Heart right ventricle (tissue), 16 donors: Measurements from ENCODE around the gene ATF3. TPM values are rescaled to one million over a fixed set of nuclear protein-coding genes. Genes with fewer than 3 reads are reported as not detected.
A peak's percentile ranks its signal among the peaks of the same experiment; 100 is the strongest.

ENCODE experiments used
- ATAC-seq, 8 donors: fragments of 200-7000 bp; cut with Tn5 transposase; one replicate each; pipeline ENCODE4 v1.9.1; 2020; ENCODE audit warnings: mild to moderate bottlenecking in 8 of 8, moderate library complexity in 8 of 8, moderate number of reproducible peaks in 1 of 8
- DNase-seq, 2 donors: peaks; one replicate each; pipeline ENCODE4 v3.0.0-alpha.2; 2020
- H3K27ac ChIP-seq, 10 donors: fragments of 200-600 bp; sonication (generic) in 2 of 10; one replicate each; pipeline versions ENCODE4 v1.5.0 to v1.8.0; 2020 to 2022; ENCODE audit warnings: mild to moderate bottlenecking in 3 of 10
- H3K27me3 ChIP-seq, 7 donors: fragments of 200-600 bp; one replicate each; pipeline ENCODE4 v1.8.0; 2021 to 2022; ENCODE audit warnings: mild to moderate bottlenecking in 2 of 7
- H3K36me3 ChIP-seq, 9 donors: fragments of 200-600 bp; sonication (generic) in 1 of 9; one replicate each; pipeline versions ENCODE4 v1.5.0 to v1.8.0; 2020 to 2022; ENCODE audit warnings: mild to moderate bottlenecking in 2 of 9
- H3K4me1 ChIP-seq, 9 donors: fragments of 200-600 bp; sonication (generic) in 1 of 9; one replicate each; pipeline versions ENCODE4 v1.5.0 to v1.8.0; 2020 to 2022; ENCODE audit warnings: mild to moderate bottlenecking in 4 of 9
- H3K4me3 ChIP-seq, 10 donors: fragments of 200-600 bp; sonication (generic) in 2 of 10; one replicate each; pipeline versions ENCODE4 v1.5.0 to v1.8.0; 2020 to 2022; ENCODE audit warnings: mild to moderate bottlenecking in 7 of 10, moderate library complexity in 2 of 10
- H3K9me3 ChIP-seq, 11 donors: fragments of 200-600 bp in 10 of 11; sonication (generic) in 2 of 11; one replicate each; pipeline versions ENCODE4 v1.5.0 to v1.8.0; 2013 to 2022; ENCODE audit warnings: mild to moderate bottlenecking in 2 of 11, control low read depth in 1 of 11, moderate library complexity in 1 of 11
- WGBS, 2 donors: extraction: QIAGEN DNeasy Blood & Tissue Kit; methylation state at CpG; one replicate each; pipeline ENCODE4 v1.1.7; 2013; ENCODE audit warnings: inconsistent platforms in 1 of 2; 5-methylcytosine and 5-hydroxymethylcytosine counted together
- intact Hi-C, 10 donors: fragments of 100-400 bp; cut with DNase I; formaldehyde crosslinking; loops; one replicate each; pipeline versions ENCODE4 v1.11.1 to v1.14.2; 2022
- polyA plus RNA-seq, 2 donors: library from polyadenylated mRNA; stranded (reverse); fragments of 200-250 nt; gene quantifications; one replicate each; pipeline ENCODE4 v1.2.3, GENCODE V29; 2013
- total RNA-seq, 10 donors: library from RNA; stranded (reverse); fragmentation: NEBNext Ultra II Directional in 3 of 10; extraction: Animal tissue kit (Norgen Biotek cat#: 25700) in 3 of 10; gene quantifications; one replicate each; pipeline versions ENCODE4 v1.2.1 to v1.2.4, GENCODE V29; 2021 to 2023
- TF ChIP-seq, protein P1 (sequence below), 9 donors: fragments of 200-600 bp; sonication (generic) in 2 of 9; IDR thresholded peaks; one replicate each; pipeline versions ENCODE4 v1.5.0 to v1.8.0; 2021 to 2022; ENCODE audit warnings: antibody characterized with exemption in 9 of 9, mild to moderate bottlenecking in 5 of 9, moderate library complexity in 1 of 9
- donor health status: Arrhythmogenic right ventricular cardiomyopathy.
- donor health status: ischemic (EF 13 %, LVEDD 7.1; RV severe dilation, severe dysfunction).
- donor health status: healthy with polysubstance abuse.
- donor health status: DM: no; HTN: yes; CAD: no.
- donor health status: DM: no; HTN: no; CAD: no.
- donor health status: ischemic (EF 25% LVEDD 6.9; RV normal size, moderate dysfunction).
- donor health status: ischemic (EF 25% LVEDD 5.7; RV mildly dilated, moderate dysfunction).
- donor health status: healthy.
- donor health status: DM: yes; HTN: yes; CAD: no.
- donor health status: Ischemic cardiomyopathy.
- donor health status: ischemic (EF 35%, LVEDD 5.7; RV mildly dilated, moderate dysfunction).
- donor health status: nonischemic (EF 11% LVEDD 7.7; RV severe dilation, severe dysfunction).
- donor health status: DM: yes; HTN: yes; CAD: no.
- donor health status: PGD.
- donor health status: ischemic (EF 29% LVEDD 5.4; RV normal size, mild dysfunction).
- donor health status: nonischemic (EF 23%, LVEDD 6.1; RV moderate dilation, normal function).

The ATF3 gene
- total and polyA plus RNA-seq, 12 donors, result 8.4 to 684 (median 25.9) TPM

DNA sequence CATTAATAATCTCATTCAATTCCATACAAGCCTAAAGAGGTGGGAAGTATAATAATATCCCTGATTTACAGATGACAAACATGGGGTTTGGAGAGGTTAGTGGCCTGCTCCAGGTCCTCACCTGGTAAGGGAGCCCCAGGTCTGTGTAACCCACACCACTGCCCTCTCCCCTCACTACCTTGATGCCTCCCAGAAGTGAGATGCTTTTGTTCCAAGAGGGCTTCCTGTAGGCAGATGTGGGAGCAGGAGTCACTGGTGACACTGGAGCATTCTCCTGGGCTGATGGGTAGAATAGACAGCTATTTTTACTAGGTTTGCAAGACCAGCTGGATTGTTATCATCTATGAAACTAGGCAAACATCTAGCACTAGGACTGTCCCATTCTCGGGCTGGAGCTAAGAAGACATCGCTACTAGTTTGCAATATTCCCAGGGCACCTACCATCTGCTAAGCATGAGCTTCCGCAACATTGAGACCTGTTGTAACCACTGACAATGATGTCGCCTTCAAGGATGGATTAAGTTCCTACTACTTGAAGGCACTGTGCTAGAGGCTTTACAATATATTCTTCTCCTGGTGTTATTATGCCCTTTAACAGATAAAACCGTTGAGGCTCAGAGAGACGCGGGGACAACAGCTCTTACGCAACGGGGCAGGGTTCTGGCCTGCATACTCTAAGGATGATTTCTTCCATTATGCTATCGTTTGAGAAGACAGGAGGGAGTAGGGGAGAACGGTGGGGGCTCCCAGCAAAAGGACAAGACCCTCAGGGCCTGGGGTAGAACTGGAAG lies 56.0 kb downstream of the ATF3 start:
- peaks cover 0 to 52% (median 31%) of the 10 kb centered on the region in 9 donors for H3K4me1 ChIP-seq
- peak overlapping the region in 4 of 10 donors; percentile 79 to 93 (median 84) for H3K27ac ChIP-seq
- peak overlapping the region in 6 of 10 donors; percentile 44 to 71 (median 64) for H3K4me3 ChIP-seq
- ATAC-seq (no peak), DNase-seq (no peak)
- no peaks in the 10 kb centered on the region for H3K9me3 ChIP-seq
- H3K36me3 ChIP-seq, result no peaks in the 10 kb centered on the region
- TF ChIP-seq, protein P1, sequence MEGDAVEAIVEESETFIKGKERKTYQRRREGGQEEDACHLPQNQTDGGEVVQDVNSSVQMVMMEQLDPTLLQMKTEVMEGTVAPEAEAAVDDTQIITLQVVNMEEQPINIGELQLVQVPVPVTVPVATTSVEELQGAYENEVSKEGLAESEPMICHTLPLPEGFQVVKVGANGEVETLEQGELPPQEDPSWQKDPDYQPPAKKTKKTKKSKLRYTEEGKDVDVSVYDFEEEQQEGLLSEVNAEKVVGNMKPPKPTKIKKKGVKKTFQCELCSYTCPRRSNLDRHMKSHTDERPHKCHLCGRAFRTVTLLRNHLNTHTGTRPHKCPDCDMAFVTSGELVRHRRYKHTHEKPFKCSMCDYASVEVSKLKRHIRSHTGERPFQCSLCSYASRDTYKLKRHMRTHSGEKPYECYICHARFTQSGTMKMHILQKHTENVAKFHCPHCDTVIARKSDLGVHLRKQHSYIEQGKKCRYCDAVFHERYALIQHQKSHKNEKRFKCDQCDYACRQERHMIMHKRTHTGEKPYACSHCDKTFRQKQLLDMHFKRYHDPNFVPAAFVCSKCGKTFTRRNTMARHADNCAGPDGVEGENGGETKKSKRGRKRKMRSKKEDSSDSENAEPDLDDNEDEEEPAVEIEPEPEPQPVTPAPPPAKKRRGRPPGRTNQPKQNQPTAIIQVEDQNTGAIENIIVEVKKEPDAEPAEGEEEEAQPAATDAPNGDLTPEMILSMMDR (IDR thresholded peaks at IDR 0.05), result no peak
- intact Hi-C loops, result loop anchor here in 9 of 10 donors (2.0 to 10.0 kb wide), 7 partner anchors 50 to 330 kb away; partner anchors contain the start of gene ATF3 (in 1 of the 9)
- H3K27me3 ChIP-seq, result no peaks in the 10 kb centered on the region
- WGBS, 2 donors, result 73 to 74% methylated on average over 11 of the region's 11 CpGs

GRCh38 chr1:212665241-212666115 lies 56.9 kb downstream of the ATF3 start:
- H3K27ac ChIP-seq, result peak overlapping the region in 9 of 10 donors; percentile 79 to 93 (median 81)
- no peaks in the 10 kb centered on the region for H3K9me3 ChIP-seq
- 12 to 14% methylated on average over 36 to 37 of the region's 37 CpGs for WGBS, 2 donors
- intact Hi-C loops, result loop anchor here in 9 of 10 donors (2.0 to 10.0 kb wide), 8 partner anchors 51 to 329 kb away; partner anchors contain the start of gene ATF3 (in 1 of the 9)
- no peaks in the 10 kb centered on the region for H3K27me3 ChIP-seq
- DNase-seq (peak; percentile 85 to 87), ATAC-seq (peak; percentile 94 to 99 (median 96))
- H3K36me3 ChIP-seq, result no peaks in the 10 kb centered on the region
- TF ChIP-seq, protein P1 (IDR thresholded peaks at IDR 0.05), result peak; percentile 90 to 99 (median 96)
- peak overlapping the region; percentile 33 to 71 (median 64) for H3K4me3 ChIP-seq
- H3K4me1 ChIP-seq, result peaks cover 0 to 58% (median 31%) of the 10 kb centered on the region in 9 donors

DNA sequence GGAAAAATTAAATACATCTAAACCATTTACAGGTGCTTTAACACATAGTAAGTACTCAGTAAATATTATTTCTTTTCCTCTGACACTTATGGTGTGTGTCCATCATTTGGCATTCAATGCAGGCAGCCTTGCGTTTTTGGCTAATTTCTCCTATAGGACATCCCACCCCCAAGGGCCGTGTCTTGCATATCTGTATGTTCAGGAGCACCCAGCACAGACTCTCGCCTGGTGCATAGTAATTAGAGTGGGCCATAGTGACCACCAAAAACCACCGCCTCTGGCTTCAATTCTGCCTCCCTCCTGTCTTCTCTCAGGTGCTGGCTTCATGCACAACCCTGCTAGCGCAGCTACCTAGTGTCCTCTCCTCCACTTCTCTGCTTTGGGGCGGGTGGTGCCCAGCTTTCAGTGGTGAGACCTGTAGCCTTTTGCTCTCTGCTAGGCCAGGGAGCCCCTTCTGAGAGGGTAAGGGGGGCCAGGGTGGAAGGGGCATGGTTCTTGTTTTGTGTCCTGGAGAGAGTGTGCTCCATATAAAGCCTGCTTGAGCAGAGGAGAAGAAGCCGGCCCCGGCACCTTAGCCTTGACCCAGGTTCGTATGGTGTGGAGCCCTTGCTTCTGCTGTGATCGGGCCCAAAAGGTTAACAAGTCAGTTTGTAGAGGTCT lies 57.7 kb downstream of the ATF3 start:
- Histone ChIP-seq H3K27me3 (no peaks in the 10 kb centered on the region), H3K4me1 (peaks cover 0 to 66% (median 31%) of the 10 kb centered on the region in 9 donors), H3K27ac (peak overlapping the region in 3 of 10 donors; percentile 71 to 86 (median 79)), H3K4me3 (peak overlapping the region in 1 of 10 donors; percentile 65), H3K36me3 (no peaks in the 10 kb centered on the region), H3K9me3 (no peaks in the 10 kb centered on the region)
- WGBS, 2 donors, result 85 to 87% methylated on average over 10 of the region's 10 CpGs
- no peak for ATAC-seq
- no peak for DNase-seq
- TF ChIP-seq, protein P1 (IDR thresholded peaks at IDR 0.05), result no peak
- intact Hi-C loops, result loop anchor here in 9 of 10 donors (2.0 to 10.0 kb wide), 6 partner anchors 51 to 329 kb away; no protein-coding TSS in a partner anchor
